ENCODE measurements around the gene ATRIP. TPM values are rescaled to one million over a fixed set of nuclear protein-coding genes. Genes with fewer than 3 reads are reported as not detected.

ATRIP gene
- polyA plus RNA-seq, 2 of the 4 experiments (the other 2 are of a cell fraction), result 6.1 to 9.4 TPM

DNA sequence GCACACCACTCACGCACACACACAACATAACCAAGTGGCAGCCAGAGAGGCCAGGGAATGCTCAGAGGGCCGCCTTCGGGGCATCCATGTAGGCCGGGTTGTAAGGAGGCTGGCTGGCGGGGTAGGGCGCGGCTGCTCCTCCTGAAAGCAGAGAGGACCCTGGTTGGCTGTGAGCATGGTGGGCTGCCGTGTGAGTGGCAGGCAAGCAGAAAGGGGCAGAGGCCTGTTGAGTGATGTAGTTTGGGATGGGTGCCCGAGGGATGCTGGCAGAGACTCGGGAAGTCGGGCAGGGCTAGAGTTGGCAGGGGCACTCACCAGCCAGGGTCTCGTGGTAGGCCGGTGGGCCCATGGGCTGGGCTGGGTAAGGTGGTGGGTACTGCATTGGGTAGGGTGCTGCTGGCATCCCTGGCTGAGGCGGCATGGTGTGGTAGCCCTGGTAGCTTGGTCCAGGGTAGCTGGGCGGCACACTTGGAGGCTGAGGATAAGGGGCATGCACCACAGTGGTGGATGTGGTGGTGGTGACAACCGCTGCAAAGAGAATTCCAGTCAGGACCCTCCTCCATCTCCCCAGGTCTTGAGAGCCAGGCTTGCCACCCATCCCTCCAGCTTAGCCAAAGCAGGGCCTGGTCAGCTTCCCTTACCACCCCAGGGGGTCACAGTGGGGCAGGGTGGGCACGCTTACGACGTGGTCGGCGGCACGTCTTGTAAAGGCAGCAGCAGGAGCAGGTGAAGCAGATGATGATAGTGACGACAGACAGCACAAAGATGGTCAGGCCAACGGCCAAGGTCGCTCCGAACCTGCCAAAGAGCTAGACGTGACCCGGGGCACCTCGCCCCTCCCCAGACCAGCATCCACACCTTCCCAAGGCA lies 22.7 kb downstream of the ATRIP start:
- DNase-seq (ENCODE audit: low read depth in 1 of 2, low spot score in 1 of 2), result no peak
- no peak for ATAC-seq
- H3K4me3 ChIP-seq, result no peak overlapping the region
- no peak for FAIRE-seq
- CTCF ChIA-PET, result interaction anchor here (0.8 kb wide), 2 partner anchors 38 to 80 kb away, joined by 3 to 4 read pairs; no protein-coding TSS in a partner anchor
- no peaks in the 10 kb centered on the region for H3K9me3 ChIP-seq
- TF ChIP-seq CHD2 (IDR thresholded peaks at IDR 0.05; ENCODE audit: low read length, partially characterized antibody) (no peak), EHMT2 (IDR thresholded peaks at IDR 0.05; ENCODE audit: low read depth) (no peak), KDM5A (IDR thresholded peaks at IDR 0.05) (no peak), FOSL2 (IDR thresholded peaks at IDR 0.05) (no peak), FOSL2 (CRISPR knock-in tag; IDR thresholded peaks at IDR 0.05) (no peak), GATA3 (IDR thresholded peaks at IDR 0.05; ENCODE audit: borderline replicate concordance) (no peak), RFX5 (IDR thresholded peaks at IDR 0.05) (no peak), EP300 (IDR thresholded peaks at IDR 0.05) (no peak), NFE2L2 (conservative IDR thresholded peaks at IDR 0.05; ENCODE audit: low read length) (no peak), NPAS2 (CRISPR knock-in tag; IDR thresholded peaks at IDR 0.05; ENCODE audit: borderline replicate concordance) (no peak), SREBF2 (IDR thresholded peaks at IDR 0.05) (no peak), KDM1A (IDR thresholded peaks at IDR 0.05; ENCODE audit: low read depth) (no peak), TFCP2L1 (CRISPR knock-in tag; IDR thresholded peaks at IDR 0.05) (no peak), SMC3 (IDR thresholded peaks at IDR 0.05) (no peak), HOXA7 (CRISPR knock-in tag; IDR thresholded peaks at IDR 0.05) (no peak)
- TF ChIP-seq, protein P1, sequence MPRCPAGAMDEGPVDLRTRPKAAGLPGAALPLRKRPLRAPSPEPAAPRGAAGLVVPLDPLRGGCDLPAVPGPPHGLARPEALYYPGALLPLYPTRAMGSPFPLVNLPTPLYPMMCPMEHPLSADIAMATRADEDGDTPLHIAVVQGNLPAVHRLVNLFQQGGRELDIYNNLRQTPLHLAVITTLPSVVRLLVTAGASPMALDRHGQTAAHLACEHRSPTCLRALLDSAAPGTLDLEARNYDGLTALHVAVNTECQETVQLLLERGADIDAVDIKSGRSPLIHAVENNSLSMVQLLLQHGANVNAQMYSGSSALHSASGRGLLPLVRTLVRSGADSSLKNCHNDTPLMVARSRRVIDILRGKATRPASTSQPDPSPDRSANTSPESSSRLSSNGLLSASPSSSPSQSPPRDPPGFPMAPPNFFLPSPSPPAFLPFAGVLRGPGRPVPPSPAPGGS (IDR thresholded peaks at IDR 0.05), result no peak
- TF ChIP-seq, protein P2, sequence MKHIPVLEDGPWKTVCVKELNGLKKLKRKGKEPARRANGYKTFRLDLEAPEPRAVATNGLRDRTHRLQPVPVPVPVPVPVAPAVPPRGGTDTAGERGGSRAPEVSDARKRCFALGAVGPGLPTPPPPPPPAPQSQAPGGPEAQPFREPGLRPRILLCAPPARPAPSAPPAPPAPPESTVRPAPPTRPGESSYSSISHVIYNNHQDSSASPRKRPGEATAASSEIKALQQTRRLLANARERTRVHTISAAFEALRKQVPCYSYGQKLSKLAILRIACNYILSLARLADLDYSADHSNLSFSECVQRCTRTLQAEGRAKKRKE (CRISPR knock-in tag; IDR thresholded peaks at IDR 0.05; ENCODE audit: low read depth), result no peak
- TF ChIP-seq, protein P3, sequence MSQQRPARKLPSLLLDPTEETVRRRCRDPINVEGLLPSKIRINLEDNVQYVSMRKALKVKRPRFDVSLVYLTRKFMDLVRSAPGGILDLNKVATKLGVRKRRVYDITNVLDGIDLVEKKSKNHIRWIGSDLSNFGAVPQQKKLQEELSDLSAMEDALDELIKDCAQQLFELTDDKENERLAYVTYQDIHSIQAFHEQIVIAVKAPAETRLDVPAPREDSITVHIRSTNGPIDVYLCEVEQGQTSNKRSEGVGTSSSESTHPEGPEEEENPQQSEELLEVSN (IDR thresholded peaks at IDR 0.05; ENCODE audit: borderline replicate concordance, low read depth), result no peak
- H3K27ac ChIP-seq, result no peak overlapping the region
- H3K4me1 ChIP-seq, result peaks cover 62% of the 10 kb centered on the region
- POLR2A ChIA-PET, result no interaction called here
- WGBS (ENCODE audit: missing lambda C conversion rate), result 95% methylated on average over 29 of the region's 29 CpGs
- no peak overlapping the region for H3K4me2 ChIP-seq

DNA sequence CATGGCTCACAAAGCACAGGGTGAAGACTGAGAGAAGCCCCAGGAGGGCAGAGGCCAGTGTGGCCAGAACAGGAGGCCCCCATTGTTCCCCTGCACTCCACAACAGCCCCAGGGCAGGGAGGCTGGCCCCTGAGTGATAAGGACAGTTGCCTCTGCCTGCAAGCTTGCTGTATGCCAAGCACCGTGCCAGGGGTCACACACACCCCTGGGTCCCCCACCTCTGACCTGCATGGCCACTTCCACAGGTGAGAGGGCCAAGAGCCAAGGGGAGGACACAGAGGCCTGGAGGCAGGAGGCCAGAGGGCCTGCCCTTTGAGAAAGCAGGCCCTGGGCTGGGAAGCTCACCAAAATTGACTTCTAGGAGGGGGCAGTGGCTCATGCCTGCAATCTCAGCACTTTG lies 23.7 kb downstream of the ATRIP start:
- no peak for FAIRE-seq

DNA sequence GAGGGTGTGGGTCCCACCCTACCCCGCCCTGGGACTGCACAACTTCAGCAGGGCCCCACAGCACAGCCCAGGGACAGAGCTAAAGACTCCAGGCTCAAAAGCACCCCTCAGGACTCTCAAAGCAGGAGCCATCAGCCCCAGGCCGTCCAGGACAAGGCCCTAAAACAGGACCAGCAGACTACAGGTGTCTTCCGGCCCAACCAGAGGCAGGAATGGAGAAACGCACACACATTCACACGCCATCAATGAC lies 26.1 kb downstream of the ATRIP start:
- POLR2A ChIA-PET, result interaction anchor here (0.7 to 1.2 kb wide), 3 partner anchors 8 to 36 kb away, joined by 3 to 8 read pairs (median 3); partner anchors contain the start of genes CCDC51 and TMA7
- DNase-seq (ENCODE audit: low read depth in 1 of 2, low spot score in 1 of 2), result peak in 1 of 2 experiments; percentile 40
- Histone ChIP-seq H3K9me3 (no peaks in the 10 kb centered on the region), H3K4me1 (peaks cover 34% of the 10 kb centered on the region), H3K4me2 (peak overlapping the region; percentile 87), H3K4me3 (peak overlapping the region; percentile 76), H3K27ac (peak overlapping the region; percentile 96 to 97)
- CTCF ChIA-PET, result interaction anchor here (0.5 to 2.8 kb wide), 16 partner anchors 13 to 199 kb away, joined by 3 to 14 read pairs (median 4); partner anchors contain the start of gene ATRIP
- 0% methylated on average over 3 of the region's 5 CpGs for WGBS (ENCODE audit: missing lambda C conversion rate)
- no peak for FAIRE-seq
- peak in 1 of 2 experiments; percentile 60; a peak in 5 of 6 replicates for ATAC-seq
- TF ChIP-seq CBX2 (IDR thresholded peaks at IDR 0.05; ENCODE audit: borderline replicate concordance, low read depth) (no peak), RARB (CRISPR knock-in tag; IDR thresholded peaks at IDR 0.05) (no peak), FOSL2 (IDR thresholded peaks at IDR 0.05) (no peak), FOSL2 (CRISPR knock-in tag; IDR thresholded peaks at IDR 0.05) (no peak), HOXA7 (CRISPR knock-in tag; IDR thresholded peaks at IDR 0.05) (no peak), NPAS2 (CRISPR knock-in tag; IDR thresholded peaks at IDR 0.05; ENCODE audit: borderline replicate concordance) (no peak), RFX5 (IDR thresholded peaks at IDR 0.05) (no peak), EHF (CRISPR knock-in tag; IDR thresholded peaks at IDR 0.05) (no peak), FOXS1 (CRISPR knock-in tag; IDR thresholded peaks at IDR 0.05) (no peak), HDAC2 (IDR thresholded peaks at IDR 0.05) (no peak), NFE2L2 (conservative IDR thresholded peaks at IDR 0.05; ENCODE audit: low read length) (no peak)
- TF ChIP-seq, protein P4, sequence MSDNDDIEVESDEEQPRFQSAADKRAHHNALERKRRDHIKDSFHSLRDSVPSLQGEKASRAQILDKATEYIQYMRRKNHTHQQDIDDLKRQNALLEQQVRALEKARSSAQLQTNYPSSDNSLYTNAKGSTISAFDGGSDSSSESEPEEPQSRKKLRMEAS (IDR thresholded peaks at IDR 0.05), result no peak
- TF ChIP-seq, protein P5, sequence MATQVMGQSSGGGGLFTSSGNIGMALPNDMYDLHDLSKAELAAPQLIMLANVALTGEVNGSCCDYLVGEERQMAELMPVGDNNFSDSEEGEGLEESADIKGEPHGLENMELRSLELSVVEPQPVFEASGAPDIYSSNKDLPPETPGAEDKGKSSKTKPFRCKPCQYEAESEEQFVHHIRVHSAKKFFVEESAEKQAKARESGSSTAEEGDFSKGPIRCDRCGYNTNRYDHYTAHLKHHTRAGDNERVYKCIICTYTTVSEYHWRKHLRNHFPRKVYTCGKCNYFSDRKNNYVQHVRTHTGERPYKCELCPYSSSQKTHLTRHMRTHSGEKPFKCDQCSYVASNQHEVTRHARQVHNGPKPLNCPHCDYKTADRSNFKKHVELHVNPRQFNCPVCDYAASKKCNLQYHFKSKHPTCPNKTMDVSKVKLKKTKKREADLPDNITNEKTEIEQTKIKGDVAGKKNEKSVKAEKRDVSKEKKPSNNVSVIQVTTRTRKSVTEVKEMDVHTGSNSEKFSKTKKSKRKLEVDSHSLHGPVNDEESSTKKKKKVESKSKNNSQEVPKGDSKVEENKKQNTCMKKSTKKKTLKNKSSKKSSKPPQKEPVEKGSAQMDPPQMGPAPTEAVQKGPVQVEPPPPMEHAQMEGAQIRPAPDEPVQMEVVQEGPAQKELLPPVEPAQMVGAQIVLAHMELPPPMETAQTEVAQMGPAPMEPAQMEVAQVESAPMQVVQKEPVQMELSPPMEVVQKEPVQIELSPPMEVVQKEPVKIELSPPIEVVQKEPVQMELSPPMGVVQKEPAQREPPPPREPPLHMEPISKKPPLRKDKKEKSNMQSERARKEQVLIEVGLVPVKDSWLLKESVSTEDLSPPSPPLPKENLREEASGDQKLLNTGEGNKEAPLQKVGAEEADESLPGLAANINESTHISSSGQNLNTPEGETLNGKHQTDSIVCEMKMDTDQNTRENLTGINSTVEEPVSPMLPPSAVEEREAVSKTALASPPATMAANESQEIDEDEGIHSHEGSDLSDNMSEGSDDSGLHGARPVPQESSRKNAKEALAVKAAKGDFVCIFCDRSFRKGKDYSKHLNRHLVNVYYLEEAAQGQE (IDR thresholded peaks at IDR 0.05), result no peak

More for the DNA sequence above, 23.7 kb downstream of the ATRIP start:
- WGBS (ENCODE audit: missing lambda C conversion rate), result no CpG with 5 or more reads among the region's 1 CpG
- DNase-seq (ENCODE audit: low read depth in 1 of 2, low spot score in 1 of 2) (no peak), ATAC-seq (no peak)
- peak overlapping the region; percentile 41; the same call in 2 of the 3 replicates for H3K4me2 ChIP-seq
- H3K9me3 ChIP-seq, result no peaks in the 10 kb centered on the region
- peaks cover 57% of the 10 kb centered on the region for H3K4me1 ChIP-seq
- POLR2A ChIA-PET, result no interaction called here
- no peak overlapping the region for H3K4me3 ChIP-seq
- peak overlapping the region in 1 of 2 experiments; percentile 53; a peak in 3 of 6 replicates for H3K27ac ChIP-seq
- CTCF ChIA-PET, result interaction anchor here (1.1 kb wide), 1 partner anchor 34 kb away, joined by 3 read pairs; no protein-coding TSS in a partner anchor
- no peak for TF ChIP-seq EP300 (IDR thresholded peaks at IDR 0.05)
- TF ChIP-seq RCOR1 (IDR thresholded peaks at IDR 0.05; ENCODE audit: low read depth, low read length), result no peak
- no peak for TF ChIP-seq RNF2 (IDR thresholded peaks at IDR 0.05; ENCODE audit: borderline replicate concordance, low read depth)
- TF ChIP-seq CHD2 (IDR thresholded peaks at IDR 0.05; ENCODE audit: low read length, partially characterized antibody), result no peak
- TF ChIP-seq RAD21 (conservative IDR thresholded peaks at IDR 0.05 in 1 of 2, IDR thresholded peaks at IDR 0.05 in 1 of 2), result no peak
- no peak for TF ChIP-seq RARB (CRISPR knock-in tag; IDR thresholded peaks at IDR 0.05)
- TF ChIP-seq POLR2A (IDR thresholded peaks at IDR 0.05; ENCODE audit: low read length), result no peak

All from A549 (cell line).